G401 (cell line): ENCODE data around the gene MAPKAP1. TPM values are rescaled to one million over a fixed set of nuclear protein-coding genes. Genes with fewer than 3 reads are reported as not detected.

ENCODE experiments used
- DNase-seq: peaks from one replicate; pipeline ENCODE4 v3.0.0-alpha.2; 2015; ENCODE audit warnings: low spot score
- in situ Hi-C: cut with HindIII; loops from 2 replicates; pipeline ENCODE4 v1.10.0; 2016; ENCODE audit warnings: low sequenced_read_pairs, mixed read lengths
- total RNA-seq: library from RNA; depleted of rRNA; stranded (reverse); fragments of >200 nt; shearing (Covaris generic); gene quantifications from 2 replicates; pipeline ENCODE4 v1.2.3, GENCODE V29; 2014

Gene MAPKAP1
- total RNA-seq, 1 experiment from 2014 or later: 113 TPM

- no peak for DNase-seq
- in situ Hi-C loops: no loop called here
Measured at GRCh38 chr9:125549891-125550885, 156.8 kb downstream of the MAPKAP1 start.

GRCh38 chr9:125549465-125549871, 157.5 kb downstream of the MAPKAP1 start:
- in situ Hi-C loops: no loop called here
- peak; percentile 93 for DNase-seq

GRCh38 chr9:125549039-125549438, 158.0 kb downstream of the MAPKAP1 start:
- in situ Hi-C loops: no loop called here
- no peak for DNase-seq

- in situ Hi-C loops: no loop called here
- DNase-seq: no peak
Measured at GRCh38 chr9:125548141-125548540, 158.9 kb downstream of the MAPKAP1 start.

- no peak for DNase-seq
- in situ Hi-C loops: no loop called here
Measured at GRCh38 chr9:125547368-125547767, 159.6 kb downstream of the MAPKAP1 start.

- DNase-seq: no peak
- in situ Hi-C loops: no loop called here
Measured at GRCh38 chr9:125545845-125546244, 161.2 kb downstream of the MAPKAP1 start.

GRCh38 chr9:125544988-125545651, 161.9 kb downstream of the MAPKAP1 start:
- peak; percentile 72 for DNase-seq
- in situ Hi-C loops: no loop called here

GRCh38 chr9:125544484-125544883, 162.5 kb downstream of the MAPKAP1 start:
- in situ Hi-C loops: no loop called here

GRCh38 chr9:125541840-125542243, 165.2 kb downstream of the MAPKAP1 start:
- no peak for DNase-seq
- in situ Hi-C loops: no loop called here

More at GRCh38 chr9:125544484-125544883, 162.5 kb downstream of the MAPKAP1 start:
- no peak for DNase-seq

- no peak for DNase-seq
- in situ Hi-C loops: no loop called here
Measured at GRCh38 chr9:125540497-125540896, 166.5 kb downstream of the MAPKAP1 start.

GRCh38 chr9:125538092-125538473, 168.9 kb downstream of the MAPKAP1 start:
- in situ Hi-C loops: no loop called here
- no peak for DNase-seq

GRCh38 chr9:125537442-125538091, 169.4 kb downstream of the MAPKAP1 start:
- in situ Hi-C loops: no loop called here
- no peak for DNase-seq

- DNase-seq: no peak
- in situ Hi-C loops: no loop called here
Measured at GRCh38 chr9:125536776-125537175, 170.2 kb downstream of the MAPKAP1 start.

GRCh38 chr9:125536167-125536772, 170.7 kb downstream of the MAPKAP1 start:
- in situ Hi-C loops: no loop called here
- DNase-seq: no peak

- DNase-seq: no peak
- in situ Hi-C loops: no loop called here
Measured at GRCh38 chr9:125534971-125535701, 171.9 kb downstream of the MAPKAP1 start.

- in situ Hi-C loops: no loop called here
Measured at GRCh38 chr9:125532812-125533594, 174.0 kb downstream of the MAPKAP1 start.

GRCh38 chr9:125532412-125532811, 174.6 kb downstream of the MAPKAP1 start:
- DNase-seq: no peak
- in situ Hi-C loops: no loop called here

More at GRCh38 chr9:125532812-125533594, 174.0 kb downstream of the MAPKAP1 start:
- no peak for DNase-seq
